H9 (cell line): Measurements from ENCODE around the gene ABCA10. TPM values are rescaled to one million over a fixed set of nuclear protein-coding genes. Genes with fewer than 3 reads are reported as not detected.

Experiments used
- DNase-seq: peaks from one replicate; pipeline ENCODE4 v3.0.0-alpha.2; 2017
- H2AFZ ChIP-seq: one replicate; pipeline ENCODE4 v1.6.1; 2013; ENCODE audit warnings: mild to moderate bottlenecking, low read length, control low read depth, moderate library complexity
- H2AK5ac ChIP-seq: 2 replicates; pipeline ENCODE4 v1.6.1; 2013; ENCODE audit warnings: low read length, control low read depth, mixed read lengths; ENCODE audit not compliant: insufficient read length
- H2BK120ac ChIP-seq: one replicate; pipeline ENCODE4 v1.6.1; 2013; ENCODE audit warnings: low read depth, mild to moderate bottlenecking, low read length, control low read depth, inconsistent platforms; ENCODE audit not compliant: poor library complexity, severe bottlenecking
- H2BK12ac ChIP-seq: 2 replicates; pipeline ENCODE4 v1.6.1; 2013; ENCODE audit warnings: low read length, control low read depth, mixed read lengths, low read depth; ENCODE audit not compliant: insufficient read length
- H2BK15ac ChIP-seq: 2 replicates; pipeline ENCODE4 v1.6.1; 2013; ENCODE audit warnings: low read depth, low read length, control low read depth
- H2BK20ac ChIP-seq: one replicate; pipeline ENCODE4 v1.6.1; 2013; ENCODE audit warnings: low read depth, mild to moderate bottlenecking, low read length, control low read depth, inconsistent platforms; ENCODE audit not compliant: poor library complexity, severe bottlenecking
- H2BK5ac ChIP-seq: 2 replicates; pipeline ENCODE4 v1.6.1; 2013; ENCODE audit warnings: low read length, control low read depth, mixed read lengths; ENCODE audit not compliant: insufficient read length
- H3K14ac ChIP-seq: 2 replicates; pipeline ENCODE4 v1.6.1; 2013; ENCODE audit warnings: low read length, control low read depth; ENCODE audit not compliant: insufficient read depth
- H3K18ac ChIP-seq: 2 replicates; pipeline ENCODE4 v1.6.1; 2013; ENCODE audit warnings: low read depth, mild to moderate bottlenecking, mixed read lengths, low read length, control low read depth; ENCODE audit not compliant: insufficient read length
- H3K23ac ChIP-seq: 2 replicates; pipeline ENCODE4 v1.6.1; 2013; ENCODE audit warnings: low read length, control low read depth, mixed read lengths, low read depth; ENCODE audit not compliant: insufficient read length
- H3K23me2 ChIP-seq: 2 replicates; pipeline ENCODE4 v1.6.1; 2013; ENCODE audit warnings: low read depth, mild to moderate bottlenecking, mixed read lengths, low read length, control low read depth; ENCODE audit not compliant: insufficient read length, poor library complexity, severe bottlenecking
- H3K27ac ChIP-seq: 2 replicates; pipeline ENCODE4 v1.5.1; 2013; ENCODE audit warnings: low read length, control low read depth, mixed read lengths, low read depth; ENCODE audit not compliant: insufficient read length
- H3K27me3 ChIP-seq: 2 replicates; pipeline ENCODE4 v1.6.1; 2013; ENCODE audit warnings: low read length, control low read depth, inconsistent platforms; ENCODE audit not compliant: insufficient read depth
- H3K4ac ChIP-seq: 2 replicates; pipeline ENCODE4 v1.6.1; 2013; ENCODE audit warnings: low read depth, mild to moderate bottlenecking, control low read depth, inconsistent platforms, low read length, moderate library complexity
- H3K4me1 ChIP-seq: 2 replicates; pipeline ENCODE4 v1.6.1; 2013; ENCODE audit warnings: low read length, control low read depth, inconsistent platforms; ENCODE audit not compliant: insufficient read depth
- H3K4me2 ChIP-seq: 2 replicates; pipeline ENCODE4 v1.6.1; 2013; ENCODE audit warnings: low read length, control low read depth, mixed read lengths; ENCODE audit not compliant: insufficient read length, insufficient read depth
- H3K56ac ChIP-seq: 2 replicates; pipeline ENCODE4 v1.6.1; 2013; ENCODE audit warnings: low read depth, mild to moderate bottlenecking, mixed read lengths, low read length, control low read depth; ENCODE audit not compliant: insufficient read length
- H3K79me1 ChIP-seq: 2 replicates; pipeline ENCODE4 v1.6.1; 2013; ENCODE audit warnings: low read depth, mild to moderate bottlenecking, moderate library complexity, low read length, control low read depth, inconsistent platforms; ENCODE audit not compliant: insufficient read depth, poor library complexity, severe bottlenecking
- H3K79me2 ChIP-seq: 2 replicates; pipeline ENCODE4 v1.6.1; 2013; ENCODE audit warnings: low read length, control low read depth, inconsistent platforms; ENCODE audit not compliant: insufficient read depth
- H3K9ac ChIP-seq: 2 replicates; pipeline ENCODE4 v1.6.1; 2013; ENCODE audit warnings: low read length, control low read depth, mixed read lengths; ENCODE audit not compliant: insufficient read length; ENCODE audit errors: extremely low read depth
- H3K9me3 ChIP-seq: one replicate; pipeline ENCODE4 v1.6.1; 2013; ENCODE audit warnings: low read depth, low read length, inconsistent platforms; ENCODE audit not compliant: control insufficient read depth
- H3T11ph ChIP-seq: one replicate; pipeline ENCODE4 v1.6.1; 2013; ENCODE audit warnings: mild to moderate bottlenecking, low read length, control low read depth, inconsistent platforms
- H4K20me1 ChIP-seq: one replicate; pipeline ENCODE4 v1.6.1; 2013; ENCODE audit not compliant: control insufficient read depth, insufficient read length, insufficient read depth
- H4K5ac ChIP-seq: 2 replicates; pipeline ENCODE4 v1.6.1; 2013; ENCODE audit warnings: low read depth, mild to moderate bottlenecking, mixed read lengths, low read length, control low read depth; ENCODE audit not compliant: insufficient read length
- H4K8ac ChIP-seq: replicated peaks from 2 replicates; pipeline ENCODE4 v1.6.1; 2013; ENCODE audit warnings: low read length, control low read depth, mixed read lengths, low read depth; ENCODE audit not compliant: insufficient read length
- H4K91ac ChIP-seq: 2 replicates; pipeline ENCODE4 v1.6.1; 2013; ENCODE audit warnings: low read depth, mild to moderate bottlenecking, moderate library complexity, mixed read lengths, low read length, control low read depth; ENCODE audit not compliant: insufficient read length
- H3K27ac Mint-ChIP-seq, 3 experiments: 2 replicates in 2 of 3; 3 replicates in 1 of 3; pipeline ENCODE4 v1.8.0; 2020 to 2021; ENCODE audit warnings: mixed read lengths in 3 of 3, mild to moderate bottlenecking in 1 of 3, moderate library complexity in 1 of 3
- H3K27me3 Mint-ChIP-seq: 2 replicates; pipeline ENCODE4 v1.8.0; 2021; ENCODE audit warnings: low read depth, mild to moderate bottlenecking, moderate library complexity, mixed read lengths
- H3K36me3 Mint-ChIP-seq, 3 experiments: 2 replicates in 2 of 3; 3 replicates in 1 of 3; pipeline ENCODE4 v1.8.0; 2020 to 2021; ENCODE audit warnings: low read depth in 3 of 3, mixed read lengths in 3 of 3; ENCODE audit not compliant: insufficient read depth in 1 of 3
- H3K4me1 Mint-ChIP-seq, 2 experiments: 2 replicates each; pipeline ENCODE4 v1.8.0; 2020; ENCODE audit warnings: mixed read lengths in 2 of 2
- H3K4me3 Mint-ChIP-seq, 2 experiments: 2 replicates in 1 of 2; 3 replicates in 1 of 2; pipeline ENCODE4 v1.8.0; 2020 to 2021; ENCODE audit warnings: mild to moderate bottlenecking in 2 of 2, mixed read lengths in 2 of 2, moderate library complexity in 1 of 2
- H3K9me3 Mint-ChIP-seq, 2 experiments: 2 replicates in 1 of 2; 3 replicates in 1 of 2; pipeline ENCODE4 v1.8.0; 2020; ENCODE audit warnings: mild to moderate bottlenecking in 2 of 2, mixed read lengths in 2 of 2, moderate library complexity in 1 of 2
- CTCF ChIP-seq: fragments of 200-600 bp; sonication (generic); conservative IDR thresholded peaks from 3 replicates; pipeline ENCODE4 v1.8.0; 2021; ENCODE audit warnings: antibody characterized with exemption, mild to moderate bottlenecking
- total RNA-seq: library from RNA; stranded (reverse); gene quantifications from 2 replicates; pipeline ENCODE4 v1.2.1, GENCODE V29; 2021

Gene ABCA10
- total RNA-seq, 1 experiment from 2014 or later: not detected

- H2BK5ac ChIP-seq: no peak overlapping the region
- no peak overlapping the region for H3K4me3 Mint-ChIP-seq
Measured at GRCh38 chr17:69222707-69223258, 5.8 kb downstream of the ABCA10 start.

More at GRCh38 chr17:69222707-69223258, 5.8 kb downstream of the ABCA10 start:
- Histone ChIP-seq H2AFZ (no peak overlapping the region), H3K4ac (no peak overlapping the region), H4K5ac (no peak overlapping the region), H3K56ac (no peak overlapping the region), H3K9me3 (no peaks in the 10 kb centered on the region), H3K4me1 (no peaks in the 10 kb centered on the region), H3K23ac (no peak overlapping the region), H3K18ac (no peak overlapping the region), H4K8ac (no peak overlapping the region), H3K4me2 (no peak overlapping the region), H3K14ac (no peak overlapping the region), H3K9ac (no peak overlapping the region), H3K23me2 (no peaks in the 10 kb centered on the region), H2AK5ac (no peak overlapping the region), H4K91ac (no peak overlapping the region), H3K27me3 (no peaks in the 10 kb centered on the region), H3T11ph (no peak overlapping the region), H2BK20ac (no peak overlapping the region), H3K79me1 (no peaks in the 10 kb centered on the region), H4K20me1 (no peaks in the 10 kb centered on the region), H2BK15ac (no peak overlapping the region), H3K79me2 (no peaks in the 10 kb centered on the region), H2BK12ac (no peak overlapping the region), H2BK120ac (no peak overlapping the region), H3K27ac (no peak overlapping the region)
- Mint-ChIP-seq H3K27me3 (no peaks in the 10 kb centered on the region), H3K9me3 (no peaks in the 10 kb centered on the region), H3K36me3 (no peaks in the 10 kb centered on the region), H3K4me1 (no peaks in the 10 kb centered on the region), H3K27ac (no peak overlapping the region)
- DNase-seq: no peak
- TF ChIP-seq CTCF: no peak
